ENCODE measurements around the gene MARCO. TPM values are rescaled to one million over a fixed set of nuclear protein-coding genes. Genes with fewer than 3 reads are reported as not detected.

MARCO gene
- total RNA-seq, 4 donors from 2014 or later, result 3.3 to 8.2 (median 4.0) TPM

DNA sequence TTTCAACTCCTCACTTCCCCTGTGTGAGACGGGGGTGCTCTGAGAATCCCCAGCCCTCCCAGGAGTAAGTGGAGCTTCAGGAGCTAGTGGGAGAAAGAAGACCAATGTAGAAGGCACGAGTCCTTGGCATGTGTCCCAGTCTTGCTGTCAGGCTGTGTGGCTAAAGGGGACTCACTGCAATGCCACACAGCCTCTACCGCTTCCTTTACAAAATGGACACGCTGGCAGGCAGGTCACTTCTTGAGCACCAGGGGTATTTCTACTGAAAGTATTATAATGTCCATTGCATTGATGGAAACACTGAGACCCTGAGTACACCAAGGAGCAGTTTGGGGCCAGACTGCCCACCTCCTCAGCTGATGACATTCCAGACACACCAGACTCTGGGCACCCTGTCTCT lies 35.8 kb upstream of the MARCO start:
- Histone ChIP-seq H3K27ac (no peak overlapping the region), H3K9me3 (no peaks in the 10 kb centered on the region), H3K4me3 (no peak overlapping the region), H3K4me1 (peaks cover 0 to 4% (median 2%) of the 10 kb centered on the region in 4 donors), H3K27me3 (no peaks in the 10 kb centered on the region), H3K36me3 (no peaks in the 10 kb centered on the region)
- no peak for DNase-seq
- TF ChIP-seq POLR2A (IDR thresholded peaks at IDR 0.05), result no peak
- TF ChIP-seq CTCF (IDR thresholded peaks at IDR 0.05), result no peak

DNA sequence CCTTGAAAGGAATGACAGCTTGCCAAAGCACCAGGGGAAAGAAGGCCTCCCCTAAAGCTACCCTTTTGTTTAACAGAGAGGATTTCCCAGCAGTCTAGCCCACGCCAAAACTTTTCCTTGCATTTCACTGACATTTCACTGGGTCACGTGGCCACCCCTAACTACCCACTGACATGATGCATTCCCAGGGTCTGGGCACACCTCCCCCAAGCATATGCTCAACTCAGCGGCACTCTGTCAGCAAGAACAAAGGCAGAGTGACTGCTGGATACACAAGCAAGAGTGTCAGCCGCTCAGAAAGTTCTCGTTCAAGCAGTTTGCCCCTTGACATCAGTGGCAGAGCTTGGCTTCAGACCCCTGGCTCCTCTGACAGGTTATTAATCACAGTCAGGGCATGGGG lies 34.2 kb upstream of the MARCO start:
- Histone ChIP-seq H3K9me3 (no peaks in the 10 kb centered on the region), H3K27me3 (no peaks in the 10 kb centered on the region), H3K4me3 (no peak overlapping the region), H3K36me3 (no peaks in the 10 kb centered on the region), H3K4me1 (peaks cover 0 to 3% (median 0%) of the 10 kb centered on the region in 4 donors), H3K27ac (no peak overlapping the region)
- no peak for DNase-seq
- no peak for TF ChIP-seq POLR2A (IDR thresholded peaks at IDR 0.05)
- no peak for TF ChIP-seq CTCF (IDR thresholded peaks at IDR 0.05)

- DNase-seq, result no peak
- H3K36me3 ChIP-seq, result no peaks in the 10 kb centered on the region
- H3K9me3 ChIP-seq, result no peaks in the 10 kb centered on the region
- no peak overlapping the region for H3K27ac ChIP-seq
- no peaks in the 10 kb centered on the region for H3K27me3 ChIP-seq
- TF ChIP-seq POLR2A (IDR thresholded peaks at IDR 0.05) (no peak), CTCF (IDR thresholded peaks at IDR 0.05) (no peak)
- no peak overlapping the region for H3K4me3 ChIP-seq
- H3K4me1 ChIP-seq, result no peaks in the 10 kb centered on the region
Observed at GRCh38 chr2:118909191-118909590, 32.8 kb upstream of the MARCO start.

- Histone ChIP-seq H3K4me1 (no peaks in the 10 kb centered on the region), H3K4me3 (no peak overlapping the region), H3K9me3 (no peaks in the 10 kb centered on the region), H3K36me3 (no peaks in the 10 kb centered on the region), H3K27me3 (no peaks in the 10 kb centered on the region), H3K27ac (no peak overlapping the region)
- DNase-seq, result no peak
- TF ChIP-seq POLR2A (IDR thresholded peaks at IDR 0.05), result no peak
- no peak for TF ChIP-seq CTCF (IDR thresholded peaks at IDR 0.05)
Observed at GRCh38 chr2:118911166-118911856, 30.7 kb upstream of the MARCO start.

GRCh38 chr2:118911936-118912335 lies 30.1 kb upstream of the MARCO start:
- H3K27ac ChIP-seq, result no peak overlapping the region
- no peaks in the 10 kb centered on the region for H3K9me3 ChIP-seq
- DNase-seq, result no peak
- no peaks in the 10 kb centered on the region for H3K27me3 ChIP-seq
- no peak overlapping the region for H3K4me3 ChIP-seq
- no peaks in the 10 kb centered on the region for H3K4me1 ChIP-seq
- H3K36me3 ChIP-seq, result no peaks in the 10 kb centered on the region
- TF ChIP-seq POLR2A (IDR thresholded peaks at IDR 0.05), result no peak
- TF ChIP-seq CTCF (IDR thresholded peaks at IDR 0.05), result no peak
